ENCODE results near the gene SAP30BP.

The SAP30BP gene

GRCh38 chr17:75754378-75755204 is 87.5 kb downstream of the SAP30BP start:
- Histone ChIP-seq H3K27me3 (ENCODE audit: control insufficient read depth in 1 of 2, insufficient read depth in 2 of 2, low read length in 2 of 2) (no peaks in the 10 kb centered on the region), H3K36me3 (ENCODE audit: control insufficient read depth in 1 of 2, insufficient read depth in 2 of 2, low read length in 2 of 2) (peaks cover 12 to 78% of the 10 kb centered on the region in 2 donors), H3K9me3 (ENCODE audit: control insufficient read depth in 1 of 2, low read length in 2 of 2) (no peaks in the 10 kb centered on the region), H3K9ac (ENCODE audit: low read depth in 1 of 2, low read length in 2 of 2) (peak overlapping the region in 1 of 2 donors; percentile 51), H3K4me1 (ENCODE audit: control insufficient read depth in 1 of 2, insufficient read depth in 2 of 2, low read length in 2 of 2) (peaks cover 4 to 9% of the 10 kb centered on the region in 2 donors), H3K4me3 (ENCODE audit: low read depth in 1 of 2, low read length in 2 of 2) (no peak overlapping the region), H3K27ac (ENCODE audit: low read depth, low read length) (no peak overlapping the region)

GRCh38 chr17:75755205-75755901 is 88.2 kb downstream of the SAP30BP start:
- H3K27me3 ChIP-seq (ENCODE audit: control insufficient read depth in 1 of 2, insufficient read depth in 2 of 2, low read length in 2 of 2), result no peaks in the 10 kb centered on the region
- peaks cover 4 to 9% of the 10 kb centered on the region in 2 donors for H3K4me1 ChIP-seq (ENCODE audit: control insufficient read depth in 1 of 2, insufficient read depth in 2 of 2, low read length in 2 of 2)
- H3K36me3 ChIP-seq (ENCODE audit: control insufficient read depth in 1 of 2, insufficient read depth in 2 of 2, low read length in 2 of 2), result peaks cover 9 to 73% of the 10 kb centered on the region in 2 donors
- no peak overlapping the region for H3K9ac ChIP-seq (ENCODE audit: low read depth in 1 of 2, low read length in 2 of 2)
- no peak overlapping the region for H3K27ac ChIP-seq (ENCODE audit: low read depth, low read length)
- H3K9me3 ChIP-seq (ENCODE audit: control insufficient read depth in 1 of 2, low read length in 2 of 2), result no peaks in the 10 kb centered on the region
- H3K4me3 ChIP-seq (ENCODE audit: low read depth in 1 of 2, low read length in 2 of 2), result no peak overlapping the region

- Histone ChIP-seq H3K27me3 (ENCODE audit: control insufficient read depth in 1 of 2, insufficient read depth in 2 of 2, low read length in 2 of 2) (no peaks in the 10 kb centered on the region), H3K4me1 (ENCODE audit: control insufficient read depth in 1 of 2, insufficient read depth in 2 of 2, low read length in 2 of 2) (peaks cover 4 to 9% of the 10 kb centered on the region in 2 donors), H3K4me3 (ENCODE audit: low read depth in 1 of 2, low read length in 2 of 2) (no peak overlapping the region), H3K9me3 (ENCODE audit: control insufficient read depth in 1 of 2, low read length in 2 of 2) (no peaks in the 10 kb centered on the region), H3K9ac (ENCODE audit: low read depth in 1 of 2, low read length in 2 of 2) (no peak overlapping the region), H3K27ac (ENCODE audit: low read depth, low read length) (no peak overlapping the region), H3K36me3 (ENCODE audit: control insufficient read depth in 1 of 2, insufficient read depth in 2 of 2, low read length in 2 of 2) (peaks cover 5 to 67% of the 10 kb centered on the region in 2 donors)
Observed at GRCh38 chr17:75755990-75756389, 88.9 kb downstream of the SAP30BP start.

GRCh38 chr17:75756451-75757085 is 89.4 kb downstream of the SAP30BP start:
- H3K9me3 ChIP-seq (ENCODE audit: control insufficient read depth in 1 of 2, low read length in 2 of 2), result no peaks in the 10 kb centered on the region
- H3K36me3 ChIP-seq (ENCODE audit: control insufficient read depth in 1 of 2, insufficient read depth in 2 of 2, low read length in 2 of 2), result peaks cover 5 to 63% of the 10 kb centered on the region in 2 donors
- H3K27ac ChIP-seq (ENCODE audit: low read depth, low read length), result no peak overlapping the region
- H3K4me1 ChIP-seq (ENCODE audit: control insufficient read depth in 1 of 2, insufficient read depth in 2 of 2, low read length in 2 of 2), result peaks cover 4 to 9% of the 10 kb centered on the region in 2 donors
- no peak overlapping the region for H3K9ac ChIP-seq (ENCODE audit: low read depth in 1 of 2, low read length in 2 of 2)
- no peak overlapping the region for H3K4me3 ChIP-seq (ENCODE audit: low read depth in 1 of 2, low read length in 2 of 2)
- H3K27me3 ChIP-seq (ENCODE audit: control insufficient read depth in 1 of 2, insufficient read depth in 2 of 2, low read length in 2 of 2), result no peaks in the 10 kb centered on the region

GRCh38 chr17:75757086-75757681 is 90.0 kb downstream of the SAP30BP start:
- Histone ChIP-seq H3K4me1 (ENCODE audit: control insufficient read depth in 1 of 2, insufficient read depth in 2 of 2, low read length in 2 of 2) (peaks cover 4 to 9% of the 10 kb centered on the region in 2 donors), H3K36me3 (ENCODE audit: control insufficient read depth in 1 of 2, insufficient read depth in 2 of 2, low read length in 2 of 2) (peaks cover 5 to 57% of the 10 kb centered on the region in 2 donors), H3K9ac (ENCODE audit: low read depth in 1 of 2, low read length in 2 of 2) (no peak overlapping the region), H3K27ac (ENCODE audit: low read depth, low read length) (no peak overlapping the region), H3K9me3 (ENCODE audit: control insufficient read depth in 1 of 2, low read length in 2 of 2) (no peaks in the 10 kb centered on the region), H3K27me3 (ENCODE audit: control insufficient read depth in 1 of 2, insufficient read depth in 2 of 2, low read length in 2 of 2) (no peaks in the 10 kb centered on the region), H3K4me3 (ENCODE audit: low read depth in 1 of 2, low read length in 2 of 2) (no peak overlapping the region)
